ENCODE results near the gene SNRPD2.

Gene SNRPD2

GRCh38 chr19:45705115-45705514 is 13.4 kb upstream of the SNRPD2 start:
- no peaks in the 10 kb centered on the region for H3K4me1 ChIP-seq (ENCODE audit: insufficient read depth, low read length, poor library complexity, severe bottlenecking)
- peaks cover 4% of the 10 kb centered on the region; the same call in 1 of the 2 replicates for H3K36me3 ChIP-seq (ENCODE audit: insufficient read depth, low read length)
- H3F3A ChIP-seq (ENCODE audit: low read depth), result no peaks in the 10 kb centered on the region

GRCh38 chr19:45701676-45702075 is 9.9 kb upstream of the SNRPD2 start:
- no peaks in the 10 kb centered on the region for H3K27me3 ChIP-seq (ENCODE audit: insufficient read depth, low read length, poor library complexity, severe bottlenecking)
- H3K9ac ChIP-seq (ENCODE audit: low read depth, low read length, poor library complexity, severe bottlenecking), result no peak overlapping the region
- H3K4me2 ChIP-seq (ENCODE audit: low read depth, low read length, poor library complexity, severe bottlenecking), result no peak overlapping the region
- TF ChIP-seq CTCF (conservative IDR thresholded peaks at IDR 0.05; ENCODE audit: low read length) (no peak), EZH2phosphoT487 (IDR thresholded peaks at IDR 0.05; ENCODE audit: borderline replicate concordance) (no peak)
- H3K36me3 ChIP-seq (ENCODE audit: insufficient read depth, low read length), result peaks cover 4% of the 10 kb centered on the region; the same call in 1 of the 2 replicates
- H2AFZ ChIP-seq (ENCODE audit: low read length), result no peak overlapping the region
- no peaks in the 10 kb centered on the region for H3K4me1 ChIP-seq (ENCODE audit: insufficient read depth, low read length, poor library complexity, severe bottlenecking)
- H3K79me2 ChIP-seq (ENCODE audit: insufficient read depth, low read length), result no peaks in the 10 kb centered on the region
- no peak overlapping the region for H3K4me3 ChIP-seq (ENCODE audit: low read length, poor library complexity, severe bottlenecking)
- no peaks in the 10 kb centered on the region for H3K9me3 ChIP-seq (ENCODE audit: insufficient read depth, low read depth, low read length)
- H4K20me1 ChIP-seq (ENCODE audit: insufficient read depth, low read length, poor library complexity, severe bottlenecking), result no peaks in the 10 kb centered on the region
- H3F3A ChIP-seq (ENCODE audit: low read depth), result no peaks in the 10 kb centered on the region
- no peaks in the 10 kb centered on the region for H3K9me2 ChIP-seq (replicated peaks; ENCODE audit: low read depth, low read length)

More at GRCh38 chr19:45705115-45705514, 13.4 kb upstream of the SNRPD2 start:
- Histone ChIP-seq H3K9me3 (ENCODE audit: insufficient read depth, low read depth, low read length) (no peaks in the 10 kb centered on the region), H4K20me1 (ENCODE audit: insufficient read depth, low read length, poor library complexity, severe bottlenecking) (no peaks in the 10 kb centered on the region), H2AFZ (ENCODE audit: low read length) (no peak overlapping the region), H3K4me3 (ENCODE audit: low read length, poor library complexity, severe bottlenecking) (no peak overlapping the region), H3K27me3 (ENCODE audit: insufficient read depth, low read length, poor library complexity, severe bottlenecking) (no peaks in the 10 kb centered on the region), H3K9ac (ENCODE audit: low read depth, low read length, poor library complexity, severe bottlenecking) (no peak overlapping the region), H3K4me2 (ENCODE audit: low read depth, low read length, poor library complexity, severe bottlenecking) (no peak overlapping the region), H3K79me2 (ENCODE audit: insufficient read depth, low read length) (no peaks in the 10 kb centered on the region), H3K9me2 (replicated peaks; ENCODE audit: low read depth, low read length) (no peaks in the 10 kb centered on the region)
- TF ChIP-seq CTCF (conservative IDR thresholded peaks at IDR 0.05; ENCODE audit: low read length) (no peak), EZH2phosphoT487 (IDR thresholded peaks at IDR 0.05; ENCODE audit: borderline replicate concordance) (no peak)

GRCh38 chr19:45693106-45693788 is 1.5 kb upstream of the SNRPD2 start:
- Histone ChIP-seq H3K36me3 (ENCODE audit: insufficient read depth, low read length) (peaks cover 3% of the 10 kb centered on the region; the same call in 1 of the 2 replicates), H2AFZ (ENCODE audit: low read length) (peak overlapping the region; percentile 96), H3K27me3 (ENCODE audit: insufficient read depth, low read length, poor library complexity, severe bottlenecking) (no peaks in the 10 kb centered on the region), H3K4me1 (ENCODE audit: insufficient read depth, low read length, poor library complexity, severe bottlenecking) (peaks cover 13% of the 10 kb centered on the region), H3K9ac (ENCODE audit: low read depth, low read length, poor library complexity, severe bottlenecking) (peak overlapping the region; percentile 93), H3K4me2 (ENCODE audit: low read depth, low read length, poor library complexity, severe bottlenecking) (peak overlapping the region; percentile 98), H3F3A (ENCODE audit: low read depth) (no peaks in the 10 kb centered on the region), H3K79me2 (ENCODE audit: insufficient read depth, low read length) (peaks cover 46% of the 10 kb centered on the region), H3K4me3 (ENCODE audit: low read length, poor library complexity, severe bottlenecking) (peak overlapping the region; percentile 98), H4K20me1 (ENCODE audit: insufficient read depth, low read length, poor library complexity, severe bottlenecking) (peaks cover 10% of the 10 kb centered on the region), H3K9me3 (ENCODE audit: insufficient read depth, low read depth, low read length) (no peaks in the 10 kb centered on the region), H3K9me2 (replicated peaks; ENCODE audit: low read depth, low read length) (no peaks in the 10 kb centered on the region)
- TF ChIP-seq CTCF (conservative IDR thresholded peaks at IDR 0.05; ENCODE audit: low read length) (peak; percentile 95), EZH2phosphoT487 (IDR thresholded peaks at IDR 0.05; ENCODE audit: borderline replicate concordance) (no peak)

All from Loucy (cell line).